DND-41 (cell line): ENCODE data around the gene DDO.

Experiments
- EZH2 ChIP-seq: IDR thresholded peaks from 3 replicates; pipeline ENCODE4 v1.6.1; 2012; ENCODE audit warnings: borderline replicate concordance, low read depth, mild to moderate bottlenecking, moderate library complexity, low read length, inconsistent platforms; ENCODE audit not compliant: severe bottlenecking
- TF ChIP-seq, protein P1 (sequence below): IDR thresholded peaks from 2 replicates; pipeline ENCODE4 v1.5.1; 2012; ENCODE audit warnings: borderline replicate concordance, low read length, moderate library complexity, mild to moderate bottlenecking; ENCODE audit not compliant: poor library complexity, severe bottlenecking; ENCODE audit errors: extremely low read depth

DNA sequence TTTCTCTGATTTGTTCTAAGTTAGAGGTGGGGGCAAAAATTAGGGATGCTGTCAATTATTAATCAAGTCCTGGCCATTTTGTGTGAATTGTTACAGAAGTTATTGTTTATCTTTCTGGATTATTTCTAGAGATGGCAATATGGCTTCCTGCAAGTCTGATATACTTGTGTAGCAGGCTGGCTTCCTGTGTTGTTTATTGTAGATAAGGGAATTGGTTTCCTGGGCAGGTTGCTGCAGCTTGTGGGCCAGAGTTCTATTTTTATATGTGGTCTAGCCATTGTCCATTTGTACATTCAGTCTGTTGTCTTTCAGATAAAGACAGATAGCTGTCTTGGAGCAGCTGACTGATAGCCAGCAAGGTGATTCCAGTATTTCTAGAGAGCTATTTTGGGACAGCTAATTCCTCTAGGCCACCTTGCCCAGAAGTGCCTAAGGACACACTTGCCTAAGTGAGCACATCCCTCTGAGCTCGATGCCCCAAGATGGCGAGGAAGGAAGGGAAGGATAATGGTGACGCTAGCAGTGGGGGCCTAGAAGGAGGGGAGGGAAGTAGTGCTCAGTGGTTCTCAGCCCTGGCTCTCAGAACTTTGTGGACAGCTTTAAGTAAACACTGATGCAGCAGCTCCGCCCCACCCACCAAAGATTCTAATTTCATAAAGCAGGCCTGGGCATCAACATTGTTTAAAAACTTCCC lies 25.5 kb downstream of the DDO start:
- TF ChIP-seq, protein P1, sequence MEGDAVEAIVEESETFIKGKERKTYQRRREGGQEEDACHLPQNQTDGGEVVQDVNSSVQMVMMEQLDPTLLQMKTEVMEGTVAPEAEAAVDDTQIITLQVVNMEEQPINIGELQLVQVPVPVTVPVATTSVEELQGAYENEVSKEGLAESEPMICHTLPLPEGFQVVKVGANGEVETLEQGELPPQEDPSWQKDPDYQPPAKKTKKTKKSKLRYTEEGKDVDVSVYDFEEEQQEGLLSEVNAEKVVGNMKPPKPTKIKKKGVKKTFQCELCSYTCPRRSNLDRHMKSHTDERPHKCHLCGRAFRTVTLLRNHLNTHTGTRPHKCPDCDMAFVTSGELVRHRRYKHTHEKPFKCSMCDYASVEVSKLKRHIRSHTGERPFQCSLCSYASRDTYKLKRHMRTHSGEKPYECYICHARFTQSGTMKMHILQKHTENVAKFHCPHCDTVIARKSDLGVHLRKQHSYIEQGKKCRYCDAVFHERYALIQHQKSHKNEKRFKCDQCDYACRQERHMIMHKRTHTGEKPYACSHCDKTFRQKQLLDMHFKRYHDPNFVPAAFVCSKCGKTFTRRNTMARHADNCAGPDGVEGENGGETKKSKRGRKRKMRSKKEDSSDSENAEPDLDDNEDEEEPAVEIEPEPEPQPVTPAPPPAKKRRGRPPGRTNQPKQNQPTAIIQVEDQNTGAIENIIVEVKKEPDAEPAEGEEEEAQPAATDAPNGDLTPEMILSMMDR: no peak
- no peak for TF ChIP-seq EZH2
